ENCODE results near the gene B3GALT2.
"Not testable (repeated sequence)": the region's sequence is repeated elsewhere in the genome, so short reads cannot be mapped to it uniquely, and the experiment has no call there.

Gene B3GALT2

GRCh38 chr1:193185901-193186731, at the start of gene B3GALT2:
B3GALT2 (minus strand) TSS chr1:193186613; CDS start chr1:193181562, 5,051 bp downstream.
- ATAC-seq (peak; percentile 40), DNase-seq (no peak)

- DNase-seq (no peak), ATAC-seq (no peak)
Observed at GRCh38 chr1:193234530-193234929, 48.1 kb upstream of the B3GALT2 start.

- not testable (repeated sequence) for DNase-seq, ATAC-seq
Observed at GRCh38 chr1:193231146-193231545, 44.7 kb upstream of the B3GALT2 start.

GRCh38 chr1:193229136-193229535, 42.7 kb upstream of the B3GALT2 start:
- no peak for ATAC-seq
- no peak for DNase-seq

GRCh38 chr1:193222056-193222615, 35.7 kb upstream of the B3GALT2 start:
- DNase-seq (no peak), ATAC-seq (no peak)

GRCh38 chr1:193221651-193222050, 35.2 kb upstream of the B3GALT2 start:
- no peak for DNase-seq
- ATAC-seq, result no peak

- DNase-seq (no peak), ATAC-seq (no peak)
Observed at GRCh38 chr1:193219391-193219790, 33.0 kb upstream of the B3GALT2 start.

GRCh38 chr1:193216920-193217319, 30.5 kb upstream of the B3GALT2 start:
- DNase-seq, result no peak
- no peak for ATAC-seq

GRCh38 chr1:193213998-193214397, 27.6 kb upstream of the B3GALT2 start:
- no peak for ATAC-seq
- no peak for DNase-seq

- no peak for ATAC-seq
- DNase-seq, result no peak
Observed at GRCh38 chr1:193212637-193213036, 26.2 kb upstream of the B3GALT2 start.

GRCh38 chr1:193211539-193211938, 25.1 kb upstream of the B3GALT2 start:
- DNase-seq, result no peak
- peak; percentile 63 for ATAC-seq

- DNase-seq (no peak), ATAC-seq (no peak)
Observed at GRCh38 chr1:193210996-193211395, 24.6 kb upstream of the B3GALT2 start.

GRCh38 chr1:193201021-193201420, 14.6 kb upstream of the B3GALT2 start:
- ATAC-seq (peak; percentile 14), DNase-seq (no peak)

GRCh38 chr1:193199940-193200339, 13.5 kb upstream of the B3GALT2 start:
- DNase-seq (no peak), ATAC-seq (no peak)

- no peak for DNase-seq
- no peak for ATAC-seq
Observed at GRCh38 chr1:193192586-193192985, 6.2 kb upstream of the B3GALT2 start.

- ATAC-seq (no peak), DNase-seq (no peak)
Observed at GRCh38 chr1:193190096-193190744, 3.8 kb upstream of the B3GALT2 start.

GRCh38 chr1:193189442-193190095, 3.2 kb upstream of the B3GALT2 start:
- no peak for DNase-seq
- ATAC-seq, result no peak

- not testable (repeated sequence) for ATAC-seq, DNase-seq
Observed at GRCh38 chr1:193188915-193189314, 2.5 kb upstream of the B3GALT2 start.

GRCh38 chr1:193187114-193187513, 701 bp upstream of the B3GALT2 start:
- no peak for DNase-seq
- ATAC-seq, result no peak

GRCh38 chr1:193185211-193185610, 1.2 kb downstream of the B3GALT2 start:
- ATAC-seq (no peak), DNase-seq (no peak)

- ATAC-seq (no peak), DNase-seq (no peak)
Observed at GRCh38 chr1:193184776-193185175, 1.6 kb downstream of the B3GALT2 start.

GRCh38 chr1:193183019-193183627, 3.3 kb downstream of the B3GALT2 start:
- ATAC-seq, result no peak
- no peak for DNase-seq
